GM18867 (cell line): Measurements from ENCODE around the gene GAP43.
"Not testable (repeated sequence)": the region's sequence is repeated elsewhere in the genome, so short reads cannot be mapped to it uniquely, and the experiment has no call there.

Experiments
- ATAC-seq: cut with Tn5 transposase; IDR thresholded peaks from one replicate; pipeline ENCODE4 v1.9.1; 2021; ENCODE audit warnings: mild to moderate bottlenecking, moderate library complexity; ENCODE audit not compliant: unreplicated experiment

GAP43 gene

GRCh38 chr3:115752978-115753377 is 129.7 kb downstream of the GAP43 start:
- not testable (repeated sequence) for ATAC-seq

- ATAC-seq, result no peak
Observed at GRCh38 chr3:115758076-115758763, 134.9 kb downstream of the GAP43 start.

GRCh38 chr3:115760716-115761115 is 137.4 kb downstream of the GAP43 start:
- ATAC-seq, result no peak

- ATAC-seq, result no peak
Observed at GRCh38 chr3:115761927-115762305, 138.6 kb downstream of the GAP43 start.

GRCh38 chr3:115766587-115767482 is 143.5 kb downstream of the GAP43 start:
- no peak for ATAC-seq

GRCh38 chr3:115768661-115769060 is 145.4 kb downstream of the GAP43 start:
- no peak for ATAC-seq
